ENCODE results near the gene ASB1.

- TF ChIP-seq CTCF (IDR thresholded peaks at IDR 0.05) = no peak
- TF ChIP-seq ZFX (IDR thresholded peaks at IDR 0.05; ENCODE audit: borderline replicate concordance) = no peak
Measured at GRCh38 chr2:238448031-238448955, 21.6 kb downstream of the ASB1 start.
